H9 (cell line): ENCODE data around the gene PRR16. TPM values are rescaled to one million over a fixed set of nuclear protein-coding genes. Genes with fewer than 3 reads are reported as not detected.

Source experiments
- DNase-seq: peaks from one replicate; pipeline ENCODE4 v3.0.0-alpha.2; 2017
- H2AFZ ChIP-seq: one replicate; pipeline ENCODE4 v1.6.1; 2013; ENCODE audit warnings: mild to moderate bottlenecking, low read length, control low read depth, moderate library complexity
- H2AK5ac ChIP-seq: 2 replicates; pipeline ENCODE4 v1.6.1; 2013; ENCODE audit warnings: low read length, control low read depth, mixed read lengths; ENCODE audit not compliant: insufficient read length
- H2BK120ac ChIP-seq: one replicate; pipeline ENCODE4 v1.6.1; 2013; ENCODE audit warnings: low read depth, mild to moderate bottlenecking, low read length, control low read depth, inconsistent platforms; ENCODE audit not compliant: poor library complexity, severe bottlenecking
- H2BK12ac ChIP-seq: 2 replicates; pipeline ENCODE4 v1.6.1; 2013; ENCODE audit warnings: low read length, control low read depth, mixed read lengths, low read depth; ENCODE audit not compliant: insufficient read length
- H2BK15ac ChIP-seq: 2 replicates; pipeline ENCODE4 v1.6.1; 2013; ENCODE audit warnings: low read depth, low read length, control low read depth
- H2BK20ac ChIP-seq: one replicate; pipeline ENCODE4 v1.6.1; 2013; ENCODE audit warnings: low read depth, mild to moderate bottlenecking, low read length, control low read depth, inconsistent platforms; ENCODE audit not compliant: poor library complexity, severe bottlenecking
- H2BK5ac ChIP-seq: 2 replicates; pipeline ENCODE4 v1.6.1; 2013; ENCODE audit warnings: low read length, control low read depth, mixed read lengths; ENCODE audit not compliant: insufficient read length
- H3K14ac ChIP-seq: 2 replicates; pipeline ENCODE4 v1.6.1; 2013; ENCODE audit warnings: low read length, control low read depth; ENCODE audit not compliant: insufficient read depth
- H3K18ac ChIP-seq: 2 replicates; pipeline ENCODE4 v1.6.1; 2013; ENCODE audit warnings: low read depth, mild to moderate bottlenecking, mixed read lengths, low read length, control low read depth; ENCODE audit not compliant: insufficient read length
- H3K23ac ChIP-seq: 2 replicates; pipeline ENCODE4 v1.6.1; 2013; ENCODE audit warnings: low read length, control low read depth, mixed read lengths, low read depth; ENCODE audit not compliant: insufficient read length
- H3K23me2 ChIP-seq: 2 replicates; pipeline ENCODE4 v1.6.1; 2013; ENCODE audit warnings: low read depth, mild to moderate bottlenecking, mixed read lengths, low read length, control low read depth; ENCODE audit not compliant: insufficient read length, poor library complexity, severe bottlenecking
- H3K27ac ChIP-seq: 2 replicates; pipeline ENCODE4 v1.5.1; 2013; ENCODE audit warnings: low read length, control low read depth, mixed read lengths, low read depth; ENCODE audit not compliant: insufficient read length
- H3K27me3 ChIP-seq: 2 replicates; pipeline ENCODE4 v1.6.1; 2013; ENCODE audit warnings: low read length, control low read depth, inconsistent platforms; ENCODE audit not compliant: insufficient read depth
- H3K4ac ChIP-seq: 2 replicates; pipeline ENCODE4 v1.6.1; 2013; ENCODE audit warnings: low read depth, mild to moderate bottlenecking, control low read depth, inconsistent platforms, low read length, moderate library complexity
- H3K4me1 ChIP-seq: 2 replicates; pipeline ENCODE4 v1.6.1; 2013; ENCODE audit warnings: low read length, control low read depth, inconsistent platforms; ENCODE audit not compliant: insufficient read depth
- H3K4me2 ChIP-seq: 2 replicates; pipeline ENCODE4 v1.6.1; 2013; ENCODE audit warnings: low read length, control low read depth, mixed read lengths; ENCODE audit not compliant: insufficient read length, insufficient read depth
- H3K56ac ChIP-seq: 2 replicates; pipeline ENCODE4 v1.6.1; 2013; ENCODE audit warnings: low read depth, mild to moderate bottlenecking, mixed read lengths, low read length, control low read depth; ENCODE audit not compliant: insufficient read length
- H3K79me1 ChIP-seq: 2 replicates; pipeline ENCODE4 v1.6.1; 2013; ENCODE audit warnings: low read depth, mild to moderate bottlenecking, moderate library complexity, low read length, control low read depth, inconsistent platforms; ENCODE audit not compliant: insufficient read depth, poor library complexity, severe bottlenecking
- H3K79me2 ChIP-seq: 2 replicates; pipeline ENCODE4 v1.6.1; 2013; ENCODE audit warnings: low read length, control low read depth, inconsistent platforms; ENCODE audit not compliant: insufficient read depth
- H3K9ac ChIP-seq: 2 replicates; pipeline ENCODE4 v1.6.1; 2013; ENCODE audit warnings: low read length, control low read depth, mixed read lengths; ENCODE audit not compliant: insufficient read length; ENCODE audit errors: extremely low read depth
- H3K9me3 ChIP-seq: one replicate; pipeline ENCODE4 v1.6.1; 2013; ENCODE audit warnings: low read depth, low read length, inconsistent platforms; ENCODE audit not compliant: control insufficient read depth
- H3T11ph ChIP-seq: one replicate; pipeline ENCODE4 v1.6.1; 2013; ENCODE audit warnings: mild to moderate bottlenecking, low read length, control low read depth, inconsistent platforms
- H4K20me1 ChIP-seq: one replicate; pipeline ENCODE4 v1.6.1; 2013; ENCODE audit not compliant: control insufficient read depth, insufficient read length, insufficient read depth
- H4K5ac ChIP-seq: 2 replicates; pipeline ENCODE4 v1.6.1; 2013; ENCODE audit warnings: low read depth, mild to moderate bottlenecking, mixed read lengths, low read length, control low read depth; ENCODE audit not compliant: insufficient read length
- H4K8ac ChIP-seq: replicated peaks from 2 replicates; pipeline ENCODE4 v1.6.1; 2013; ENCODE audit warnings: low read length, control low read depth, mixed read lengths, low read depth; ENCODE audit not compliant: insufficient read length
- H4K91ac ChIP-seq: 2 replicates; pipeline ENCODE4 v1.6.1; 2013; ENCODE audit warnings: low read depth, mild to moderate bottlenecking, moderate library complexity, mixed read lengths, low read length, control low read depth; ENCODE audit not compliant: insufficient read length
- H3K27ac Mint-ChIP-seq, 3 experiments: 2 replicates in 2 of 3; 3 replicates in 1 of 3; pipeline ENCODE4 v1.8.0; 2020 to 2021; ENCODE audit warnings: mixed read lengths in 3 of 3, mild to moderate bottlenecking in 1 of 3, moderate library complexity in 1 of 3
- H3K27me3 Mint-ChIP-seq: 2 replicates; pipeline ENCODE4 v1.8.0; 2021; ENCODE audit warnings: low read depth, mild to moderate bottlenecking, moderate library complexity, mixed read lengths
- H3K36me3 Mint-ChIP-seq, 3 experiments: 2 replicates in 2 of 3; 3 replicates in 1 of 3; pipeline ENCODE4 v1.8.0; 2020 to 2021; ENCODE audit warnings: low read depth in 3 of 3, mixed read lengths in 3 of 3; ENCODE audit not compliant: insufficient read depth in 1 of 3
- H3K4me1 Mint-ChIP-seq, 2 experiments: 2 replicates each; pipeline ENCODE4 v1.8.0; 2020; ENCODE audit warnings: mixed read lengths in 2 of 2
- H3K4me3 Mint-ChIP-seq, 2 experiments: 2 replicates in 1 of 2; 3 replicates in 1 of 2; pipeline ENCODE4 v1.8.0; 2020 to 2021; ENCODE audit warnings: mild to moderate bottlenecking in 2 of 2, mixed read lengths in 2 of 2, moderate library complexity in 1 of 2
- H3K9me3 Mint-ChIP-seq, 2 experiments: 2 replicates in 1 of 2; 3 replicates in 1 of 2; pipeline ENCODE4 v1.8.0; 2020; ENCODE audit warnings: mild to moderate bottlenecking in 2 of 2, mixed read lengths in 2 of 2, moderate library complexity in 1 of 2
- WGBS: extraction: QIAGEN DNeasy Blood & Tissue Kit; methylation state at CpG from one replicate; pipeline ENCODE4 v1.1.7; 2013; ENCODE audit warnings: missing lambda C conversion rate, low lambda C conversion rate, mixed read lengths; ENCODE audit not compliant: insufficient read length; ENCODE audit errors: extremely low coverage; 5-methylcytosine and 5-hydroxymethylcytosine counted together
- total RNA-seq: library from RNA; stranded (reverse); gene quantifications from 2 replicates; pipeline ENCODE4 v1.2.1, GENCODE V29; 2021
- TF ChIP-seq, protein P1 (sequence below): fragments of 200-600 bp; sonication (generic); conservative IDR thresholded peaks from 3 replicates; pipeline ENCODE4 v1.8.0; 2021; ENCODE audit warnings: antibody characterized with exemption, mild to moderate bottlenecking

PRR16 gene
- total RNA-seq, 1 experiment from 2014 or later, result 0.13 TPM

DNA sequence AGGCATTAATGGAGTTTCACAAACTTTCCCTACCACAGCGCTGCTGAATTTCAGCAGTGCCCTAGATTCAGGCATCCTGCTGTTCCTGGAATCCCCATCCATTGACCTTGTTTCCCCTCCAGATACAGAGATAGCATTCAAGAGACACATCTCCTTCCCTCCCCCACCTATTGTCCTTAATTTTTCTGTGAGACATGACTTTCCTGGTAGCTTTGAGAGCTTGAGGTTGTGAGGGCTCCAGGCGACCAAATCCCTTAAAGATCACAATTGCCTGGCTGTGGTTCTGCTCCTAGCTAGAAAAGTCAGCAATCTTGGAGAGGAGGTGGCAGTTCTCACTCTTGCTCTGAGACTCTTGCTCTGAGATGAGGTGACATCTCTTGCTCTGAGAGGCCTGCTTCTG is 48.0 kb downstream of the PRR16 start:
- peak overlapping the region; percentile 44 for H3K4me2 ChIP-seq
- H2AK5ac ChIP-seq, result no peak overlapping the region
- no peak overlapping the region for H3K4ac ChIP-seq
- H3K9ac ChIP-seq, result no peak overlapping the region
- peak overlapping the region; percentile 18 for H2AFZ ChIP-seq
- peak overlapping the region; percentile 56 for H3K18ac ChIP-seq
- no peaks in the 10 kb centered on the region for H3K27me3 Mint-ChIP-seq
- no peaks in the 10 kb centered on the region for H3K79me1 ChIP-seq
- H3K4me1 Mint-ChIP-seq, result peaks cover 53 to 61% of the 10 kb centered on the region in 2 experiments
- H3K79me2 ChIP-seq, result no peaks in the 10 kb centered on the region
- H3K9me3 ChIP-seq, result no peaks in the 10 kb centered on the region
- no peak overlapping the region for H3T11ph ChIP-seq
- no peaks in the 10 kb centered on the region for H3K27me3 ChIP-seq
- no peaks in the 10 kb centered on the region for H3K9me3 Mint-ChIP-seq
- H2BK5ac ChIP-seq, result no peak overlapping the region
- WGBS, result no CpG with 5 or more reads among the region's 2 CpGs
- no peak overlapping the region for H4K5ac ChIP-seq
- no peak overlapping the region for H2BK20ac ChIP-seq
- no peak overlapping the region for H4K91ac ChIP-seq
- peak overlapping the region; percentile 78 for H3K27ac ChIP-seq
- peak overlapping the region in 1 of 2 experiments; percentile 65; a peak in 2 of 5 replicates for H3K4me3 Mint-ChIP-seq
- no peak overlapping the region for H2BK120ac ChIP-seq
- no peaks in the 10 kb centered on the region for H3K23me2 ChIP-seq
- no peak overlapping the region for H2BK15ac ChIP-seq
- H3K23ac ChIP-seq, result no peak overlapping the region
- H3K14ac ChIP-seq, result no peak overlapping the region
- no peaks in the 10 kb centered on the region; a peak in 1 of 7 replicates for H3K36me3 Mint-ChIP-seq
- peak; percentile 38 for DNase-seq
- TF ChIP-seq, protein P1, sequence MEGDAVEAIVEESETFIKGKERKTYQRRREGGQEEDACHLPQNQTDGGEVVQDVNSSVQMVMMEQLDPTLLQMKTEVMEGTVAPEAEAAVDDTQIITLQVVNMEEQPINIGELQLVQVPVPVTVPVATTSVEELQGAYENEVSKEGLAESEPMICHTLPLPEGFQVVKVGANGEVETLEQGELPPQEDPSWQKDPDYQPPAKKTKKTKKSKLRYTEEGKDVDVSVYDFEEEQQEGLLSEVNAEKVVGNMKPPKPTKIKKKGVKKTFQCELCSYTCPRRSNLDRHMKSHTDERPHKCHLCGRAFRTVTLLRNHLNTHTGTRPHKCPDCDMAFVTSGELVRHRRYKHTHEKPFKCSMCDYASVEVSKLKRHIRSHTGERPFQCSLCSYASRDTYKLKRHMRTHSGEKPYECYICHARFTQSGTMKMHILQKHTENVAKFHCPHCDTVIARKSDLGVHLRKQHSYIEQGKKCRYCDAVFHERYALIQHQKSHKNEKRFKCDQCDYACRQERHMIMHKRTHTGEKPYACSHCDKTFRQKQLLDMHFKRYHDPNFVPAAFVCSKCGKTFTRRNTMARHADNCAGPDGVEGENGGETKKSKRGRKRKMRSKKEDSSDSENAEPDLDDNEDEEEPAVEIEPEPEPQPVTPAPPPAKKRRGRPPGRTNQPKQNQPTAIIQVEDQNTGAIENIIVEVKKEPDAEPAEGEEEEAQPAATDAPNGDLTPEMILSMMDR, result no peak
- peaks cover 15% of the 10 kb centered on the region for H3K4me1 ChIP-seq
- peak overlapping the region; percentile 7 for H2BK12ac ChIP-seq
- no peak overlapping the region for H3K56ac ChIP-seq
- no peak overlapping the region for H4K8ac ChIP-seq
- H3K27ac Mint-ChIP-seq, result peak overlapping the region; percentile 78 to 98 (median 86)
- no peaks in the 10 kb centered on the region for H4K20me1 ChIP-seq
